ENCODE data around the gene LBP.
"Not testable (repeated sequence)": the region's sequence is repeated elsewhere in the genome, so short reads cannot be mapped to it uniquely, and the experiment has no call there.

Gene LBP

GRCh38 chr20:38321959-38322598 lies 24.2 kb upstream of the LBP start:
- DNase-seq, result peak; percentile 70 to 80 (median 72)

GRCh38 chr20:38324159-38324558 lies 22.1 kb upstream of the LBP start:
- DNase-seq, result no peak

DNA sequence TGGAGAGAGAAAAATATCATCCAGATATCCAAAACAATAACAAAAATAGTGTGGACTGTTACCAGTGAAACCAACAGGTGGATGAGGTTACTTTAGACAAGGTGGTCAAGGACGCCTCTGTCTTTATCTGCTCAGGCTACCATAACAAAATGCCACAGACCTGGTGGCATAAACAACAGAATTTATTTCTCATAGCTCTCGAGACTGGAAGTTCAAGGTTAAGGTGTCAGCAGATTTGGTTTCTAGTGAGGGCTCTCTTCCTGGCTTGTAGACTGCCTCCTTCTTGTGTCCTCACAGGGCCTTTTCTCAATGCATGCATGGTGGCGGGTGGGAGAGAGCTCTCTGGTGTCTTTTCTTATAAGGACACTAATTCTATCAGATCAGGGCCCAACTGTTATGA lies 21.1 kb upstream of the LBP start:
- DNase-seq, result no peak

GRCh38 chr20:38325905-38326304 lies 20.4 kb upstream of the LBP start:
- no peak for DNase-seq

DNA sequence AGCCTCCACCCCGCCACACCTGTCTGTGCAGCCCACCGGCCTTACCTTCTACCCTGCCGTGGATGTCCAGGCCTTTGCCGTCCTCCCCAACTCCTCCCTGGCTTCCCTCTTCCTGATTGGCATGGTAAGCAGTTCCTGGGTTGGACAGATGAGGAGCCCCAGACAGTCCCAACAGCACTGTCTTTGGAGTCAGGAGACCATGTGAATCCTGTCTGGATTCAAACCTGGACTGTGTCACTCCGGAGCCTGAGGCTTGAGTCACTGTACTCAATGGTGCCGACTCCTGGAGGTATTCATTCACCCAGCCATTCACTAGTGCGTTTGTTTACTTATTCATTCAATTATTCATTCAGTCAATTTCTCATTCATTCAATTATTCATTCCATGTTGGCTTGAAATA lies 20.0 kb upstream of the LBP start:
- DNase-seq, result no peak

DNA sequence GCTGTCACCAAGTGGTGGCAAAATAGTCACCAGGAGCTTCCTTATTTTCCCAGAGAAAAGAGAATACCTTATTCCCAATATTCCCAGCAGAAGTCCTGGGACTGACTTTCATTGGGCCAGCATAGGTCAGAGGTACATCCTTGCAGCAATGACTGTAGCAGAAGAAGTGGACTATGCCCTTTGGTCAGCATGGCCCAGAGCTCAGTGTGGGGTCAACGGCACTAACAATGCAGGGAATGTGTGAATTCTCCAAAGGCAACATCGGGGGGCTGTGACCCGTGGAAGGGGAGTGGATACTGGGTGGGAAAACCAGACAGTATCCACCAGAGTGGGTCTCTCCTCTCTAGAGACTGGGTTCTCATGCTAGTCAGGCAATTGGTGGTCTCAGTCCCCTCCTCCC lies 15.6 kb upstream of the LBP start:
- no peak for DNase-seq

DNA sequence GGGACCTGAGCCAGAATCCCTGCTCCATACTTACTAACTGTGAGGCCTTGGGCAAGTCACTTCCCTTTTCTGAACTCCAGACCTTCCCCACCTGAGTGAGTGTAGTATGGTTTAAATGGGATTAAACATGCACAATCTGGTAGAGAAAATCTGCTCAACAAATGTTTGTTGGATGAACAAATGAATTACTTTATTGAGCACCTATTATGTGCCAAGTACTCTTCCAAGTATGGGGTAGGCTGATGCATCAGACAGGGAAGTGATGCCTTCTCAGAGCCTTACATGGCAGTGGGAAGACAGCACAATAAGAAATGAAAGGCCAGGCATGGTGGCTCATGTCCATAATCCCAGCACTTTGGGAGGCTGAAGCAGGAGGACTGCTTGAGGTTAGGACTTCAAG lies 15.0 kb upstream of the LBP start:
- DNase-seq, result no peak

DNA sequence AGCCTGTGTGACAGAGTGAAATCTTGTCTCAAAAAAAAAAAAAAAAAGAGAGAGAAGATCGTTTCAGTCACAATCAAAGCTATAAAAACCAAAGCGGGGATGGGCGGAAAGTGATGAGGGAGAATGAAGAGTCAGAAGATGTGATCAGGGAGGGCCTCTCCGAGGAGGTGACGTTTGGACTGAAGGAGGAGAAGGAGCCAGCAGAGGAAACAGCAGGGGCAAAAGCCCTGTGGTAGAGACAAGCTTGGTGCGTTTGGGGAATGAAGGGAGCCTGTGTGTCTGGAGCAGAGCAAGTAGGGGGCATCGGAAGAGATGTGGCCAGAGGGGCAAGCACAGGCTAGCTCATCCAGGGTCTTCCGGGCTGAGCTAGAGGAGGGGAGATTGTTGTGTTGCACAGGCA lies 14.5 kb upstream of the LBP start:
- DNase-seq, result no peak

- DNase-seq, result no peak
Measured at GRCh38 chr20:38334016-38334415, 12.3 kb upstream of the LBP start.

DNA sequence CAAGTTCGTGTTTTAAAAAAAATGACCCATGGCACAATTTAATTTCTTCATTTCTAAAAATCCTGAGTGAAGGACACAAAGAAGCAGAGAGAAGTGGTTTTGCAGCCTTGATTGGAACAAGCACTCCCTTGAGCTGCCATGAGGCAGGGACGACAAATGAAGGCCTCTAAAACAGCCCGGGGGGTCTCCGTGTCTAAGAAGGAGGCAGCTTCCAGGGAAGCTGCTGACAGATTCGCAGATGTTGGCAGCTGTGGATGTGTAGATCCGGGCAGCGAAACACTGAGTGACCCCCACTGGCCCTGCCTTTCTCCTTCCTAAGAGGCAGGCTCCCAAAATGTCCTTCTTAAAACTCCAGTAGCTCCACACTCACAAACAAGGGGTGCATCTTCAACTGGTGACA lies 9.6 kb upstream of the LBP start:
- no peak for DNase-seq

DNA sequence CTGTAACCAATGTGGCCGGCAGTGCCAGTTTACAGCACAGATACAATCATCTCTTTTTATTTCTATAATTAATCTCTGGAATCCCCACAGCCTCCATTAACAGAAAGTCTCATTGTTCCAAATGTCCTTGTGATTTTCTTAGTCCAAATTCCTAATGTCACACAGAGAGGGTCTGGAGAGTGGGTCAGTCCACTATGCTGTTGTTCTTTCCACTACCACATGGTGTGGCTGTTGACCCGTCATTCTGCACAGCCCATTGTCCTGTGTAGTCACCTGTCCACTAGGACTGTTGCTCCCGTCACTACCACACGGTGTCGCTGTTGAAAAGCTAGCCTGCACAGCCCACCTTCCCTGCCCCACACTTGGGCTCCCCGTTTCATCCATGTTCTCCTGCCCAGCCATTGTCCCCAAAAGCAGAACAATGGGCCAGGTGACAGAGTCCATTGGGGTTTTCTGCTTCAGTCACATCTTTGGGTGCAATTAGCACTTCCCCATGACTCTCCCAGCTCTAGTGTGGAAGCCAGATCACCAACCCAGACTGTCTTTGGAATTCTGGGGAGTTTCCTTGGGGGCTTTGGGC lies 8.6 kb upstream of the LBP start:
- peak; percentile 42 to 55 (median 43) for DNase-seq

DNA sequence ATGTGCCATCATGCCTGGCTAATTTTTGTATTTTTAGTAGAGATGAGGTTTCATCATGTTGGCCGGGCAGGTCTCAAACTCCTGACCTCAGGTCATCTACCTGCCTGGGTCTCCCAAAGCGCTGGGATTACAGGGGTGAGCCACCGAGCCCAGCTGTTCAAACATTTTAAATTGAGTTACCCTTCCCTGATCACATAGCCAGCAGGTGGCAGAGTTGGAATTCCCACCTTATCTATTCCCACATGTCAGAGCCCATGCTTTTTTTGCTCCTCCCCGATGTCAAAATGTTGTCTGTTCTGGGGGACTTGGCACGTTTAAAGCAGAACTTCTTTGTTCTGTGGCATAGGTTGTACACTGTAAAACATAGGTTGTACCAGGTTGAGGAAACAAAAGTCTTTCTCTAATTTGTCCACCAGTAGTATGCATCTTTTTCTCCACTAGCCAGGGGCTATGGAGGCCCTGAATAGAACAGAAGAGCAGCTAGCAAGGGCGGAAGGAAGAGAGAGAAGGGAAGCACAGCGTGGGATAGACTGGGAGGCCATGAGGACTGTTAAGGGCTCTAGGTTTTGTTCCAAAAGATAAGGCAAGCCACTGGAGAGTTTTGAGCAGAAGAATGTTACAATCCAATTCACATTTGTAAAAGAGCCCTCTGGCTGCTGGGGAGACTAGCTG lies 7.3 kb upstream of the LBP start:
- DNase-seq, result no peak

- DNase-seq, result not testable (repeated sequence)
Measured at GRCh38 chr20:38339521-38339896, 6.8 kb upstream of the LBP start.

DNA sequence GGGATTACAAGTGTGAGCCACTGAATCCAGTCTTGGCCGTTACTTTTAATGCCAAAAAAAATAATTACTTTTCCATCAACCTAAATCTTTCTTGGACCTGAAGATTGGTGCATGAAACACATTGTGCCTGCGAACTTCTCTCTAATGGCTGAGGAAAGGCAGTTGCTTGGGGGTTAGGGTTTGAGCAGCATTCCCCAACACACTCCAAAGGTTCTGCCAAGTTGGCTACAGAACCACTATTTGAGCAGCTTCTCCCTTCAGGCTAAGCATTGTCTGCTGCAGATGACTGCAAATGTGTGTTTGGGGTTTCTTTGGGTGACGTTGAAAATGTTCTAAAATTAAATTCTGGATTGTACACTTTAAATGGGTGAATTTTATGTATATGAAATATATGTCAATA lies 6.3 kb upstream of the LBP start:
- no peak for DNase-seq

- no peak for DNase-seq
Measured at GRCh38 chr20:38340693-38341092, 5.6 kb upstream of the LBP start.

GRCh38 chr20:38342216-38342615 lies 4.1 kb upstream of the LBP start:
- DNase-seq, result no peak

DNA sequence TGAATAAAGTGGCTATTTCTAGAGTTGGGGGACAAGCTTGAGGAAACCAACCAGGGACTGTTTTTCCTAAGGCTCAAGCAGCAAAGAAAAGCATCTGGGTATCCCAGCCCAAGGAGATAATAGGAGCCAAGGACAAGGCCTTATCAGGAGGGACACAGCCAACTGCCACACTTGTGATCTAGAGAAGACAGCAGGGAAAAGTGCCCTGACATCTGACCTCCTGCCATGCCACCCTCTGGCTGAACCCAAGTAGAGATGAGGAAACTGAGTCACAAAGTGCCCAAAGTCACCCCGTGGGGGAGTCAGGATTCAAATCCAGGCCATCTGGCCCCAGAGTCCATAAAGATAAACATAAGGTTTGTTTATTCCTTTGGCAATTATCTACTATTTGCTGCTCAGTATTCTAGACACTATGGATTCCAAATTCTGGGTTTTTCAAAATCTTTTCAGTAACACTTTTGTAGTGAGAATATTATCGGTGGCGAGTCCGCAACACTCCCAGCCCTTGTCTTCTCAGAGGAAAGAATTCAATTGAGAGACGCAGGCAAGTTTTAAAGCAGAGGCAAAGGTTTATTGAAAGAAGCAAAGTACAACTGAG lies 3.5 kb upstream of the LBP start:
- no peak for DNase-seq

DNA sequence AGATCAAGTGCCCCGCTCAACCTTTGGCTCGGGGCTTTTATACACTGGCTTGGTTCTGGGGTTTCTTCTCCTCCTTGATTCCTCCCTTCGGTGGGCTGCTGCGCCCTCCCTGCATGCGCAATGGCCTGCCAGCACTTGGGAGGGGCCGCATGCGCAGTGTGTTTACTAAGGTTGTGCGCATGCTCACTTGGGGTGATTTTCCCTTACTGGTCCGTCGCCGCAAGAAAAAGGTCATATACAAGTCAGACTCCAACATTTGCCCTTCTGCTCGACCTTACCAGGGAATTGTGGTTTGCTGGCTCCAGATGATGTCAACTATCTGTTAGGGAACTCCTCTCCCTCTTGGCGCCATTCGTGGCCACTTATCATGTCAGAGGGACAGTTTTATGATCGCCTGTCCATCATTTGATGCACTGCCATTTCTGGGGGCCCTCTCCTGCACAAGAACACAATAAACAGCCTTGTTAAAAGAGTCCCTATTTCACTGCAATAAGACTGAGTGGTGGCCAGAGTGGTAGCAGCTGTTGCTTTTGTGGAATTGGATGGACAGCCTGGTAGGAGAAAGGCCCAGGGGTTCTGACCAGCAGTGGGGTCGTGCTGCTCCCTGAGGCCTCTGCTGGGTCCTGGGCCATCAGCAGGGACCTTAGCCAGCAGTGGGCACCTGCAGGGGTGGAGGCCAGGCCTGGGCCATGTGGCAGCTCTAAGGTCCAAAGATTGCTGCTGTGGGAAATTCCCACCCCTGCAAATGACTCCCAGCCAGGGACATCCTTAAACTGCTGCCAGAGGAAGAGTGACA lies 2.8 kb upstream of the LBP start:
- no peak for DNase-seq

- no peak for DNase-seq
Measured at GRCh38 chr20:38344107-38344701, 2.1 kb upstream of the LBP start.

GRCh38 chr20:38345643-38346042 lies 639 bp upstream of the LBP start:
- no peak for DNase-seq

DNA sequence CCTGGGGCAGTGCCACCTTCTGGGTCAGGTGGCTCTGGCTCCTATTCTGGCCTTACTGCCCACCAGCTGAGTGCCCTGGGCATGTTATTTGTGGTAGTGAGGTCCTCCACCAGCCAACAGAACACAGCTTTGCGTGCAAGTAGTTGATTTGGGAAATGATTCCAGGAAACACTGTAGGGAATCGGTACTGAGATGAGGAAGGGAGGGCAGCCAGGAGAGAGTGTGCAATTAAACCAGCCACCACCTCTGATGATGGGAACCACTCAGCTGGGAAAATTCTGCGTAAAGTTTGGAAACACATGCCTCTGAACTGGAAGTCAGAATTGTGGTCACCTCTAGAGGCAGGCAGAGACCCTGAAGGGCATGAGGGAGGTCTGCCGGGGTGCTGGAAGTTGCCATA lies 459 bp downstream of the LBP start:
- no peak for DNase-seq

- DNase-seq, result no peak
Measured at GRCh38 chr20:38349856-38350255, 3.6 kb downstream of the LBP start.
